ENCODE measurements around the gene STK38.

Gene STK38

GRCh38 chr6:36504982-36505381 is 42.3 kb downstream of the STK38 start:
- Histone ChIP-seq H2AFZ (ENCODE audit: low read depth, low read length) (no peak overlapping the region), H3K4me3 (ENCODE audit: low read depth in 1 of 2, low read length in 2 of 2) (no peak overlapping the region), H3K27ac (ENCODE audit: low read length) (no peak overlapping the region), H3K9ac (ENCODE audit: low read depth, low read length) (no peak overlapping the region), H4K20me1 (ENCODE audit: insufficient read depth, low read length) (no peaks in the 10 kb centered on the region), H3K4me1 (ENCODE audit: insufficient read depth, low read length) (no peaks in the 10 kb centered on the region), H3K36me3 (ENCODE audit: insufficient read depth, low read length) (peaks cover 51% of the 10 kb centered on the region), H3K9me3 (ENCODE audit: insufficient read depth, low read length, severe bottlenecking) (no peaks in the 10 kb centered on the region), H3K27me3 (ENCODE audit: insufficient read depth, low read length, poor library complexity) (no peaks in the 10 kb centered on the region), H3K4me2 (ENCODE audit: insufficient read depth, low read length) (no peak overlapping the region), H3K79me2 (ENCODE audit: insufficient read depth, low read length) (no peaks in the 10 kb centered on the region)
- no peak for TF ChIP-seq EZH2 (IDR thresholded peaks at IDR 0.05; ENCODE audit: borderline replicate concordance, low read depth, low read length, severe bottlenecking)
- no peak for TF ChIP-seq CTCF (IDR thresholded peaks at IDR 0.05; ENCODE audit: borderline replicate concordance, extremely low read depth, low read length, poor library complexity, severe bottlenecking)
- no peak for DNase-seq
- no peak for ATAC-seq (ENCODE audit: insufficient read depth, low read depth)

GRCh38 chr6:36504181-36504580 is 43.1 kb downstream of the STK38 start:
- no peak for DNase-seq
- Histone ChIP-seq H3K4me3 (ENCODE audit: low read depth in 1 of 2, low read length in 2 of 2) (no peak overlapping the region), H3K36me3 (ENCODE audit: insufficient read depth, low read length) (peaks cover 52% of the 10 kb centered on the region), H3K27me3 (ENCODE audit: insufficient read depth, low read length, poor library complexity) (no peaks in the 10 kb centered on the region), H4K20me1 (ENCODE audit: insufficient read depth, low read length) (no peaks in the 10 kb centered on the region), H3K4me2 (ENCODE audit: insufficient read depth, low read length) (no peak overlapping the region), H3K9ac (ENCODE audit: low read depth, low read length) (no peak overlapping the region), H3K4me1 (ENCODE audit: insufficient read depth, low read length) (no peaks in the 10 kb centered on the region), H3K9me3 (ENCODE audit: insufficient read depth, low read length, severe bottlenecking) (no peaks in the 10 kb centered on the region), H3K27ac (ENCODE audit: low read length) (no peak overlapping the region), H2AFZ (ENCODE audit: low read depth, low read length) (no peak overlapping the region), H3K79me2 (ENCODE audit: insufficient read depth, low read length) (no peaks in the 10 kb centered on the region)
- TF ChIP-seq CTCF (IDR thresholded peaks at IDR 0.05; ENCODE audit: borderline replicate concordance, extremely low read depth, low read length, poor library complexity, severe bottlenecking) (no peak), EZH2 (IDR thresholded peaks at IDR 0.05; ENCODE audit: borderline replicate concordance, low read depth, low read length, severe bottlenecking) (no peak)
- no peak for ATAC-seq (ENCODE audit: insufficient read depth, low read depth)

- peaks cover 56% of the 10 kb centered on the region for H3K36me3 ChIP-seq (ENCODE audit: insufficient read depth, low read length)
- H2AFZ ChIP-seq (ENCODE audit: low read depth, low read length), result no peak overlapping the region
- H3K27me3 ChIP-seq (ENCODE audit: insufficient read depth, low read length, poor library complexity), result no peaks in the 10 kb centered on the region
- no peaks in the 10 kb centered on the region for H3K9me3 ChIP-seq (ENCODE audit: insufficient read depth, low read length, severe bottlenecking)
- TF ChIP-seq EZH2 (IDR thresholded peaks at IDR 0.05; ENCODE audit: borderline replicate concordance, low read depth, low read length, severe bottlenecking) (no peak), CTCF (IDR thresholded peaks at IDR 0.05; ENCODE audit: borderline replicate concordance, extremely low read depth, low read length, poor library complexity, severe bottlenecking) (no peak)
- no peaks in the 10 kb centered on the region for H3K4me1 ChIP-seq (ENCODE audit: insufficient read depth, low read length)
- DNase-seq (no peak), ATAC-seq (ENCODE audit: insufficient read depth, low read depth) (no peak)
- no peaks in the 10 kb centered on the region for H4K20me1 ChIP-seq (ENCODE audit: insufficient read depth, low read length)
- H3K4me2 ChIP-seq (ENCODE audit: insufficient read depth, low read length), result no peak overlapping the region
- H3K9ac ChIP-seq (ENCODE audit: low read depth, low read length), result no peak overlapping the region
- no peak overlapping the region for H3K27ac ChIP-seq (ENCODE audit: low read length)
- no peaks in the 10 kb centered on the region for H3K79me2 ChIP-seq (ENCODE audit: insufficient read depth, low read length)
- no peak overlapping the region for H3K4me3 ChIP-seq (ENCODE audit: low read depth in 1 of 2, low read length in 2 of 2)
Observed at GRCh38 chr6:36501686-36502085, 45.6 kb downstream of the STK38 start.

GRCh38 chr6:36499918-36500317 is 47.4 kb downstream of the STK38 start:
- H4K20me1 ChIP-seq (ENCODE audit: insufficient read depth, low read length), result no peaks in the 10 kb centered on the region
- no peak overlapping the region for H3K4me3 ChIP-seq (ENCODE audit: low read depth in 1 of 2, low read length in 2 of 2)
- H3K79me2 ChIP-seq (ENCODE audit: insufficient read depth, low read length), result no peaks in the 10 kb centered on the region
- no peaks in the 10 kb centered on the region for H3K9me3 ChIP-seq (ENCODE audit: insufficient read depth, low read length, severe bottlenecking)
- ATAC-seq (ENCODE audit: insufficient read depth, low read depth) (no peak), DNase-seq (no peak)
- peaks cover 58% of the 10 kb centered on the region for H3K36me3 ChIP-seq (ENCODE audit: insufficient read depth, low read length)
- no peaks in the 10 kb centered on the region for H3K27me3 ChIP-seq (ENCODE audit: insufficient read depth, low read length, poor library complexity)
- H3K4me1 ChIP-seq (ENCODE audit: insufficient read depth, low read length), result no peaks in the 10 kb centered on the region
- no peak for TF ChIP-seq CTCF (IDR thresholded peaks at IDR 0.05; ENCODE audit: borderline replicate concordance, extremely low read depth, low read length, poor library complexity, severe bottlenecking)
- TF ChIP-seq EZH2 (IDR thresholded peaks at IDR 0.05; ENCODE audit: borderline replicate concordance, low read depth, low read length, severe bottlenecking), result no peak
- no peak overlapping the region for H2AFZ ChIP-seq (ENCODE audit: low read depth, low read length)
- no peak overlapping the region for H3K27ac ChIP-seq (ENCODE audit: low read length)
- H3K9ac ChIP-seq (ENCODE audit: low read depth, low read length), result no peak overlapping the region
- H3K4me2 ChIP-seq (ENCODE audit: insufficient read depth, low read length), result no peak overlapping the region
